SK-N-SH (cell line): Measurements from ENCODE around the gene GPR101. TPM values are rescaled to one million over a fixed set of nuclear protein-coding genes. Genes with fewer than 3 reads are reported as not detected.

ENCODE experiments used
- CTCF ChIA-PET: fragments of 300-600, 350-600 bp; formaldehyde crosslinking; extraction: SDS; loops from one replicate; lab custom pipeline; 2021; lab: Yijun Ruan, JAX
- POLR2A ChIA-PET: fragments of 350-600 bp; sonication (Branson Sonifier 250); formaldehyde crosslinking; extraction: SDS; loops from one replicate; lab custom pipeline; 2020; ENCODE audit warnings: antibody characterized with exemption, inconsistent platforms; lab: Yijun Ruan, JAX
- DNase-seq: peaks from one replicate; pipeline ENCODE4 v3.0.0; 2012
- H2AFZ ChIP-seq: fragments of 200-600 bp; sonication (generic); 2 replicates; pipeline ENCODE4 v1.8.1; 2016; ENCODE audit warnings: antibody characterized with exemption, mild to moderate bottlenecking, low read depth
- H3F3A ChIP-seq: fragments of 200-600 bp; sonication (generic); replicated peaks from 2 replicates; pipeline ENCODE3; 2016; ENCODE audit warnings: antibody characterized with exemption, mild to moderate bottlenecking; ENCODE audit not compliant: insufficient read depth
- H3K27ac ChIP-seq, 2 experiments: fragments of 200-500 bp in 1 of 2; fragments of 200-600 bp in 1 of 2; sonication (Bioruptor generic) in 1 of 2; sonication (generic), shearing (Covaris generic) in 1 of 2; 2 replicates each; pipeline versions ENCODE4 v1.5.1 to v1.6.1; 2014 to 2016; ENCODE audit warnings: low read depth in 2 of 2, inconsistent platforms in 1 of 2, low read length in 1 of 2, mild to moderate bottlenecking in 1 of 2, mixed read lengths in 1 of 2
- H3K27me3 ChIP-seq: fragments of 200-600 bp; sonication (generic), shearing (Covaris generic); 2 replicates; pipeline ENCODE4 v1.6.1; 2016; ENCODE audit warnings: mixed run types; ENCODE audit not compliant: insufficient read depth
- H3K36me3 ChIP-seq, 2 experiments: fragments of 200-500 bp in 1 of 2; fragments of 200-600 bp in 1 of 2; sonication (Bioruptor generic) in 1 of 2; sonication (generic) in 1 of 2; replicated peaks in 1 of 2; 2 replicates each; pipeline versions ENCODE3 to v1.5.1; 2014 to 2016; ENCODE audit warnings: low read length in 1 of 2, mild to moderate bottlenecking in 1 of 2; ENCODE audit not compliant: insufficient read depth in 2 of 2, control insufficient read depth in 1 of 2
- H3K4me1 ChIP-seq, 2 experiments: fragments of 200-500 bp in 1 of 2; fragments of 200-600 bp in 1 of 2; sonication (Bioruptor generic) in 1 of 2; sonication (generic), shearing (Covaris generic) in 1 of 2; 2 replicates each; pipeline versions ENCODE4 v1.5.1 to v1.6.1; 2014 to 2016; ENCODE audit warnings: low read depth in 1 of 2, low read length in 1 of 2, mixed run types in 1 of 2; ENCODE audit not compliant: insufficient read depth in 2 of 2, control insufficient read depth in 1 of 2
- H3K4me2 ChIP-seq: fragments of 200-600 bp; sonication (generic), shearing (Covaris generic); 2 replicates; pipeline ENCODE4 v1.6.1; 2017; ENCODE audit warnings: mixed run types
- H3K4me3 ChIP-seq, 2 experiments: fragments of 200-500 bp in 1 of 2; fragments of 200-600 bp in 1 of 2; sonication (Bioruptor generic) in 1 of 2; sonication (generic), shearing (Covaris generic) in 1 of 2; 2 replicates each; pipeline versions ENCODE4 v1.5.1 to v1.8.1; 2014 to 2016; ENCODE audit warnings: low read depth in 2 of 2, inconsistent platforms in 1 of 2, low read length in 1 of 2, mild to moderate bottlenecking in 1 of 2, mixed read lengths in 1 of 2, moderate library complexity in 1 of 2
- H3K79me2 ChIP-seq: fragments of 200-600 bp; sonication (generic); 2 replicates; pipeline ENCODE4 v1.8.1; 2017; ENCODE audit warnings: mild to moderate bottlenecking; ENCODE audit not compliant: insufficient read depth
- H3K9ac ChIP-seq: fragments of 200-600 bp; sonication (generic); 2 replicates; pipeline ENCODE4 v1.6.1; 2017; ENCODE audit warnings: mixed run types
- H3K9me2 ChIP-seq: fragments of 200-600 bp; sonication (generic); 2 replicates; pipeline ENCODE4 v1.6.1; 2017; ENCODE audit warnings: mixed run types
- H3K9me3 ChIP-seq: fragments of 200-600 bp; sonication (generic); 2 replicates; pipeline ENCODE4 v1.6.1; 2017; ENCODE audit warnings: mixed run types, mild to moderate bottlenecking, moderate library complexity
- H4K20me1 ChIP-seq: fragments of 200-600 bp; sonication (generic); 2 replicates; pipeline ENCODE4 v1.6.1; 2017; ENCODE audit warnings: mild to moderate bottlenecking, mixed run types; ENCODE audit not compliant: insufficient read depth
- ELF1 ChIP-seq: IDR thresholded peaks from 2 replicates; pipeline ENCODE4 v1.4.0; 2012
- EP300 ChIP-seq, 2 experiments: IDR thresholded peaks; 2 replicates each; pipeline versions ENCODE4 v1.4.0 to v1.6.1; 2012; ENCODE audit warnings: borderline replicate concordance in 1 of 2, low read depth in 1 of 2, low read length in 1 of 2
- FOXM1 ChIP-seq: IDR thresholded peaks from 2 replicates; pipeline ENCODE4 v1.4.0; 2012; ENCODE audit warnings: low read depth, mild to moderate bottlenecking
- GABPA ChIP-seq: IDR thresholded peaks from 2 replicates; pipeline ENCODE4 v1.4.0; 2012; ENCODE audit warnings: low read depth, mild to moderate bottlenecking
- JUND ChIP-seq: IDR thresholded peaks from 2 replicates; pipeline ENCODE4 v1.4.0; 2012
- MEF2A ChIP-seq: IDR thresholded peaks from 2 replicates; pipeline ENCODE4 v1.4.0; 2012; ENCODE audit warnings: low read depth, borderline replicate concordance
- MXI1 ChIP-seq: IDR thresholded peaks from 2 replicates; pipeline ENCODE4 v1.6.1; 2012; ENCODE audit warnings: mild to moderate bottlenecking, low read depth, low read length, improper control_type of control experiment
- SIN3A ChIP-seq: IDR thresholded peaks from 2 replicates; pipeline ENCODE4 v1.6.1; 2012; ENCODE audit warnings: low read depth, mild to moderate bottlenecking, low read length, moderate library complexity, borderline replicate concordance
- TCF12 ChIP-seq: IDR thresholded peaks from 2 replicates; pipeline ENCODE4 v1.4.0; 2012
- USF2 ChIP-seq: fragments of 150-350 bp; IDR thresholded peaks from 2 replicates; pipeline ENCODE4 v1.6.1; 2017; ENCODE audit warnings: antibody characterized with exemption, low read length, low read depth, borderline replicate concordance
- WGBS: methylation state at CpG from one replicate; pipeline ENCODE4 v1.1.6; 2017; ENCODE audit warnings: low lambda C conversion rate; 5-methylcytosine and 5-hydroxymethylcytosine counted together
- polyA plus RNA-seq, 3 experiments: library from polyadenylated mRNA; depleted of rRNA; stranded (reverse); fragments of >200 nt; gene quantifications; 2 replicates each; pipeline ENCODE4 v1.2.3, GENCODE V29; 2012
- TF ChIP-seq, protein P1 (sequence below): IDR thresholded peaks from 2 replicates; pipeline ENCODE4 v1.4.0; 2012; ENCODE audit warnings: low read depth, borderline replicate concordance
- TF ChIP-seq, protein P2 (sequence below): fragments of 150-350 bp; IDR thresholded peaks from 2 replicates; pipeline ENCODE4 v1.6.1; 2016; ENCODE audit warnings: mild to moderate bottlenecking, low read depth, low read length
- TF ChIP-seq, protein P3 (sequence below): IDR thresholded peaks from 2 replicates; pipeline ENCODE4 v1.4.0; 2012; ENCODE audit warnings: low read depth, borderline replicate concordance

Gene GPR101
- polyA plus RNA-seq, 1 of the 3 experiments (the other 2 are of a cell fraction), result not detected

GRCh38 chrX:137044893-137045292 is 11.1 kb upstream of the GPR101 start (continued):
- TF ChIP-seq, protein P1, sequence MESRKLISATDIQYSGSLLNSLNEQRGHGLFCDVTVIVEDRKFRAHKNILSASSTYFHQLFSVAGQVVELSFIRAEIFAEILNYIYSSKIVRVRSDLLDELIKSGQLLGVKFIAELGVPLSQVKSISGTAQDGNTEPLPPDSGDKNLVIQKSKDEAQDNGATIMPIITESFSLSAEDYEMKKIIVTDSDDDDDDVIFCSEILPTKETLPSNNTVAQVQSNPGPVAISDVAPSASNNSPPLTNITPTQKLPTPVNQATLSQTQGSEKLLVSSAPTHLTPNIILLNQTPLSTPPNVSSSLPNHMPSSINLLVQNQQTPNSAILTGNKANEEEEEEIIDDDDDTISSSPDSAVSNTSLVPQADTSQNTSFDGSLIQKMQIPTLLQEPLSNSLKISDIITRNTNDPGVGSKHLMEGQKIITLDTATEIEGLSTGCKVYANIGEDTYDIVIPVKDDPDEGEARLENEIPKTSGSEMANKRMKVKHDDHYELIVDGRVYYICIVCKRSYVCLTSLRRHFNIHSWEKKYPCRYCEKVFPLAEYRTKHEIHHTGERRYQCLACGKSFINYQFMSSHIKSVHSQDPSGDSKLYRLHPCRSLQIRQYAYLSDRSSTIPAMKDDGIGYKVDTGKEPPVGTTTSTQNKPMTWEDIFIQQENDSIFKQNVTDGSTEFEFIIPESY, result no peak
- TF ChIP-seq TCF12 (no peak), USF2 (no peak)
- TF ChIP-seq, protein P2, sequence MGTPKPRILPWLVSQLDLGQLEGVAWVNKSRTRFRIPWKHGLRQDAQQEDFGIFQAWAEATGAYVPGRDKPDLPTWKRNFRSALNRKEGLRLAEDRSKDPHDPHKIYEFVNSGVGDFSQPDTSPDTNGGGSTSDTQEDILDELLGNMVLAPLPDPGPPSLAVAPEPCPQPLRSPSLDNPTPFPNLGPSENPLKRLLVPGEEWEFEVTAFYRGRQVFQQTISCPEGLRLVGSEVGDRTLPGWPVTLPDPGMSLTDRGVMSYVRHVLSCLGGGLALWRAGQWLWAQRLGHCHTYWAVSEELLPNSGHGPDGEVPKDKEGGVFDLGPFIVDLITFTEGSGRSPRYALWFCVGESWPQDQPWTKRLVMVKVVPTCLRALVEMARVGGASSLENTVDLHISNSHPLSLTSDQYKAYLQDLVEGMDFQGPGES, result no peak

- Histone ChIP-seq H3K27ac (no peak overlapping the region), H3K4me3 (no peak overlapping the region), H3K36me3 (no peaks in the 10 kb centered on the region), H2AFZ (no peak overlapping the region), H3K9me2 (no peaks in the 10 kb centered on the region), H3K9ac (no peak overlapping the region), H3K9me3 (no peaks in the 10 kb centered on the region), H3K27me3 (peaks cover 15% of the 10 kb centered on the region), H3K4me2 (no peak overlapping the region), H4K20me1 (no peaks in the 10 kb centered on the region), H3K79me2 (no peaks in the 10 kb centered on the region), H3F3A (no peaks in the 10 kb centered on the region), H3K4me1 (no peaks in the 10 kb centered on the region)
- DNase-seq, result no peak
- WGBS, result 5% methylated on average over 1 of the region's 1 CpG
- TF ChIP-seq EP300 (IDR thresholded peaks at IDR 0.05; ENCODE audit: borderline replicate concordance in 1 of 2, low read depth in 1 of 2, low read length in 1 of 2), result no peak
- TF ChIP-seq GABPA, result no peak
- no peak for TF ChIP-seq JUND
- ChIA-PET CTCF (interaction anchor here (2.8 kb wide), 1 partner anchor 8 kb away, joined by 14 read pairs; no protein-coding TSS in a partner anchor), POLR2A (no interaction called here)
Measured at GRCh38 chrX:137043736-137044135, 9.9 kb upstream of the GPR101 start.

DNA sequence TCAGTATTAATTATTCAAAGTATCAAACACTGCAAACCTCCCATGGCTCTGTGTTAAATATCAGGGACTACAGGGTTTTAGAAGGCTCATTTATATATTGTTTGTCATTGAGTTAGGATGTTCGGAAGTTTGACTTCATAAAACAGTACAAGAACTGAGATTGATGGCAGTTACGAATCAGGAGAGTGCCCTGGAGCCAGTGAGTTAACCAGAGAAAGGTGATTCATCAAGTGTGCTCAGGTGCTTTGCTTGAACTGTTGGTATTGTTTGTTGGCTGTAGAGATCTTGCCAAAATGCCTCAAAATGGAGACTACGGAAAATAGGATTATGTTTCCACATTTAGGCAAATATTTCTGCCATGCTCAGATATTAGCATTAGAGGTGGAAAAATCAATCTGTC is 7.5 kb upstream of the GPR101 start:
- TF ChIP-seq, protein P3, sequence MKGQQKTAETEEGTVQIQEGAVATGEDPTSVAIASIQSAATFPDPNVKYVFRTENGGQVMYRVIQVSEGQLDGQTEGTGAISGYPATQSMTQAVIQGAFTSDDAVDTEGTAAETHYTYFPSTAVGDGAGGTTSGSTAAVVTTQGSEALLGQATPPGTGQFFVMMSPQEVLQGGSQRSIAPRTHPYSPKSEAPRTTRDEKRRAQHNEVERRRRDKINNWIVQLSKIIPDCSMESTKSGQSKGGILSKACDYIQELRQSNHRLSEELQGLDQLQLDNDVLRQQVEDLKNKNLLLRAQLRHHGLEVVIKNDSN, result no peak
- TF ChIP-seq MEF2A (no peak), ELF1 (no peak), FOXM1 (no peak), TCF12 (no peak), MXI1 (no peak), SIN3A (no peak)
- TF ChIP-seq, protein P2, result no peak
- ChIA-PET POLR2A (no interaction called here), CTCF (interaction anchor here (2.8 kb wide), 1 partner anchor 11 kb away, joined by 14 read pairs; no protein-coding TSS in a partner anchor)
- Histone ChIP-seq H3F3A (no peaks in the 10 kb centered on the region), H3K9ac (no peak overlapping the region), H3K4me2 (no peak overlapping the region), H3K4me3 (no peak overlapping the region), H3K9me3 (no peaks in the 10 kb centered on the region), H3K79me2 (no peaks in the 10 kb centered on the region), H3K9me2 (no peaks in the 10 kb centered on the region), H3K27me3 (peaks cover 16% of the 10 kb centered on the region), H2AFZ (no peak overlapping the region), H4K20me1 (no peaks in the 10 kb centered on the region), H3K4me1 (no peaks in the 10 kb centered on the region), H3K36me3 (no peaks in the 10 kb centered on the region), H3K27ac (no peak overlapping the region)
- WGBS, result 7% methylated on average over 3 of the region's 3 CpGs
- DNase-seq, result no peak
